ENCODE results near the gene TAF1B.

Gene TAF1B

GRCh38 chr2:9799729-9800632 is 43.3 kb upstream of the TAF1B start:
- Histone ChIP-seq H3K9me3 (no peaks in the 10 kb centered on the region), H3K4me3 (peak overlapping the region; percentile 55), H4K20me1 (no peaks in the 10 kb centered on the region), H3K4me2 (peak overlapping the region; percentile 91), H3K27ac (peak overlapping the region; percentile 68), H3K4me1 (peaks cover 81% of the 10 kb centered on the region), H3K27me3 (no peaks in the 10 kb centered on the region), H3K36me3 (no peaks in the 10 kb centered on the region), H3K9ac (peak overlapping the region; percentile 52)
- no peak for TF ChIP-seq Cebpa-rat (IDR thresholded peaks at IDR 0.05)

- Histone ChIP-seq H3K27ac (peak overlapping the region; percentile 66; the same call in 1 of the 2 replicates), H3K36me3 (no peaks in the 10 kb centered on the region), H3K4me3 (peak overlapping the region; percentile 34), H3K4me1 (peaks cover 80% of the 10 kb centered on the region), H3K4me2 (peak overlapping the region; percentile 91), H3K9me3 (no peaks in the 10 kb centered on the region), H3K27me3 (no peaks in the 10 kb centered on the region), H3K9ac (peak overlapping the region; percentile 39), H4K20me1 (no peaks in the 10 kb centered on the region)
- no peak for TF ChIP-seq Cebpa-rat (IDR thresholded peaks at IDR 0.05)
Observed at GRCh38 chr2:9800639-9800974, 42.7 kb upstream of the TAF1B start.

GRCh38 chr2:9800975-9801726 is 42.1 kb upstream of the TAF1B start:
- Histone ChIP-seq H3K36me3 (no peaks in the 10 kb centered on the region), H3K4me1 (peaks cover 79% of the 10 kb centered on the region), H4K20me1 (no peaks in the 10 kb centered on the region), H3K27ac (peak overlapping the region; percentile 66), H3K4me2 (peak overlapping the region; percentile 91), H3K4me3 (peak overlapping the region; percentile 34), H3K9me3 (no peaks in the 10 kb centered on the region), H3K9ac (peak overlapping the region; percentile 39), H3K27me3 (no peaks in the 10 kb centered on the region)
- no peak for TF ChIP-seq Cebpa-rat (IDR thresholded peaks at IDR 0.05)

GRCh38 chr2:9802576-9802993 is 40.7 kb upstream of the TAF1B start:
- Histone ChIP-seq H3K27me3 (no peaks in the 10 kb centered on the region), H3K36me3 (no peaks in the 10 kb centered on the region), H3K4me2 (peak overlapping the region; percentile 10), H3K4me1 (peaks cover 68% of the 10 kb centered on the region), H3K9me3 (no peaks in the 10 kb centered on the region), H3K9ac (no peak overlapping the region), H4K20me1 (no peaks in the 10 kb centered on the region), H3K27ac (no peak overlapping the region), H3K4me3 (no peak overlapping the region)
- TF ChIP-seq Cebpa-rat (IDR thresholded peaks at IDR 0.05), result no peak

GRCh38 chr2:9803023-9803805 is 40.1 kb upstream of the TAF1B start:
- no peak overlapping the region for H3K9ac ChIP-seq
- no peaks in the 10 kb centered on the region for H3K36me3 ChIP-seq
- H3K4me2 ChIP-seq, result peak overlapping the region; percentile 10
- no peak for TF ChIP-seq Cebpa-rat (IDR thresholded peaks at IDR 0.05)
- no peaks in the 10 kb centered on the region for H3K9me3 ChIP-seq
- H3K27me3 ChIP-seq, result no peaks in the 10 kb centered on the region
- peaks cover 65% of the 10 kb centered on the region for H3K4me1 ChIP-seq
- no peak overlapping the region for H3K27ac ChIP-seq
- H3K4me3 ChIP-seq, result no peak overlapping the region
- H4K20me1 ChIP-seq, result no peaks in the 10 kb centered on the region

GRCh38 chr2:9805435-9806297 is 37.6 kb upstream of the TAF1B start:
- no peak for TF ChIP-seq Cebpa-rat (IDR thresholded peaks at IDR 0.05)
- no peaks in the 10 kb centered on the region for H3K9me3 ChIP-seq
- no peaks in the 10 kb centered on the region for H3K27me3 ChIP-seq
- no peak overlapping the region for H3K9ac ChIP-seq
- H3K4me1 ChIP-seq, result peaks cover 49% of the 10 kb centered on the region
- no peak overlapping the region for H3K4me3 ChIP-seq
- no peaks in the 10 kb centered on the region for H4K20me1 ChIP-seq
- no peak overlapping the region for H3K27ac ChIP-seq
- H3K36me3 ChIP-seq, result no peaks in the 10 kb centered on the region
- H3K4me2 ChIP-seq, result peak overlapping the region; percentile 16; the same call in 1 of the 2 replicates

GRCh38 chr2:9806298-9806610 is 37.0 kb upstream of the TAF1B start:
- Histone ChIP-seq H3K36me3 (no peaks in the 10 kb centered on the region), H3K27ac (no peak overlapping the region), H3K27me3 (no peaks in the 10 kb centered on the region), H3K4me3 (no peak overlapping the region), H3K9ac (no peak overlapping the region), H4K20me1 (no peaks in the 10 kb centered on the region), H3K4me1 (peaks cover 49% of the 10 kb centered on the region), H3K9me3 (no peaks in the 10 kb centered on the region), H3K4me2 (no peak overlapping the region)
- TF ChIP-seq Cebpa-rat (IDR thresholded peaks at IDR 0.05), result no peak

GRCh38 chr2:9806656-9807055 is 36.6 kb upstream of the TAF1B start:
- H3K9ac ChIP-seq, result no peak overlapping the region
- no peak overlapping the region for H3K4me3 ChIP-seq
- H3K4me1 ChIP-seq, result peaks cover 49% of the 10 kb centered on the region
- H3K27me3 ChIP-seq, result no peaks in the 10 kb centered on the region
- no peaks in the 10 kb centered on the region for H3K36me3 ChIP-seq
- no peak overlapping the region for H3K4me2 ChIP-seq
- TF ChIP-seq Cebpa-rat (IDR thresholded peaks at IDR 0.05), result no peak
- no peaks in the 10 kb centered on the region for H3K9me3 ChIP-seq
- no peak overlapping the region for H3K27ac ChIP-seq
- no peaks in the 10 kb centered on the region for H4K20me1 ChIP-seq

- no peaks in the 10 kb centered on the region for H4K20me1 ChIP-seq
- peaks cover 49% of the 10 kb centered on the region for H3K4me1 ChIP-seq
- no peak overlapping the region for H3K4me3 ChIP-seq
- H3K4me2 ChIP-seq, result no peak overlapping the region
- TF ChIP-seq Cebpa-rat (IDR thresholded peaks at IDR 0.05), result no peak
- H3K27me3 ChIP-seq, result no peaks in the 10 kb centered on the region
- H3K36me3 ChIP-seq, result no peaks in the 10 kb centered on the region
- H3K27ac ChIP-seq, result no peak overlapping the region
- no peak overlapping the region for H3K9ac ChIP-seq
- no peaks in the 10 kb centered on the region for H3K9me3 ChIP-seq
Observed at GRCh38 chr2:9807056-9807455, 36.2 kb upstream of the TAF1B start.
